IMR-90 (cell line): ENCODE measurements around the gene SMIM44. TPM values are rescaled to one million over a fixed set of nuclear protein-coding genes. Genes with fewer than 3 reads are reported as not detected.

ENCODE experiments used
- ATAC-seq: fragments of 200-7000 bp; cut with Tn5 transposase; 2 replicates; pipeline ENCODE4 v1.9.1; 2020; ENCODE audit warnings: low read depth, mild to moderate bottlenecking, moderate library complexity
- BruUV-seq: library from RNA; stranded (reverse); fragments of 400-500 nt; replicated peaks from 2 replicates; lab custom pipeline; 2021; lab: Mats Ljungman, UMichigan
- CTCF ChIA-PET: fragments of 300-600 bp; formaldehyde crosslinking; extraction: SDS; loops from one replicate; lab custom pipeline; 2021; ENCODE audit warnings: antibody characterized with exemption; lab: Yijun Ruan, JAX
- POLR2A ChIA-PET: fragments of 300-600 bp; sonication (Branson Sonifier 250); formaldehyde crosslinking; loops from one replicate; lab custom pipeline; 2022; ENCODE audit warnings: antibody characterized with exemption; ENCODE audit not compliant: unreplicated experiment; lab: Charles Lee
- DNase-seq: peaks from one replicate; pipeline ENCODE4 v3.0.0; 2013
- H2AFZ ChIP-seq: replicated peaks from 2 replicates; pipeline ENCODE3; 2013; ENCODE audit warnings: low read length, mild to moderate bottlenecking; ENCODE audit not compliant: poor library complexity
- H2AK5ac ChIP-seq: 2 replicates; pipeline ENCODE4 v1.6.1; 2013; ENCODE audit warnings: low read depth, low read length, inconsistent platforms
- H2AK9ac ChIP-seq: replicated peaks from 2 replicates; pipeline ENCODE3; 2013; ENCODE audit warnings: mild to moderate bottlenecking, low read depth, low read length, moderate library complexity; ENCODE audit not compliant: poor library complexity
- H2BK120ac ChIP-seq: 2 replicates; pipeline ENCODE4 v1.6.1; 2013; ENCODE audit warnings: low read depth, low read length, inconsistent platforms
- H2BK15ac ChIP-seq: 3 replicates; pipeline ENCODE4 v1.6.1; 2013; ENCODE audit warnings: low read depth, low read length, inconsistent platforms
- H2BK20ac ChIP-seq: 2 replicates; pipeline ENCODE4 v1.6.1; 2013; ENCODE audit warnings: low read depth, mild to moderate bottlenecking, inconsistent platforms, low read length, moderate library complexity
- H2BK5ac ChIP-seq: 2 replicates; pipeline ENCODE4 v1.6.1; 2013; ENCODE audit warnings: mild to moderate bottlenecking, low read depth, low read length, inconsistent platforms; ENCODE audit not compliant: poor library complexity, severe bottlenecking
- H3K14ac ChIP-seq: replicated peaks from 2 replicates; pipeline ENCODE4 v1.6.1; 2013; ENCODE audit warnings: low read depth, low read length, inconsistent platforms
- H3K18ac ChIP-seq: 2 replicates; pipeline ENCODE4 v1.6.1; 2013; ENCODE audit warnings: low read depth, low read length, control low read depth
- H3K23ac ChIP-seq: 2 replicates; pipeline ENCODE4 v1.6.1; 2013; ENCODE audit warnings: low read depth, low read length, inconsistent platforms
- H3K27ac ChIP-seq: 2 replicates; pipeline ENCODE4 v1.5.1; 2013; ENCODE audit warnings: mild to moderate bottlenecking, control low read depth, low read length; ENCODE audit not compliant: insufficient read depth
- H3K27me3 ChIP-seq: 2 replicates; pipeline ENCODE4 v1.6.1; 2013; ENCODE audit warnings: low read length; ENCODE audit not compliant: control insufficient read depth, insufficient read depth
- H3K36me3 ChIP-seq: 2 replicates; pipeline ENCODE4 v1.6.1; 2013; ENCODE audit warnings: low read length, mixed read lengths; ENCODE audit not compliant: control insufficient read depth, insufficient read depth
- H3K4ac ChIP-seq: 2 replicates; pipeline ENCODE4 v1.6.1; 2013; ENCODE audit warnings: low read depth, low read length, inconsistent platforms
- H3K4me1 ChIP-seq: 2 replicates; pipeline ENCODE4 v1.6.1; 2013; ENCODE audit warnings: low read length, mixed read lengths; ENCODE audit not compliant: control insufficient read depth, insufficient read depth
- H3K4me2 ChIP-seq: 2 replicates; pipeline ENCODE4 v1.6.1; 2013; ENCODE audit warnings: low read depth, mild to moderate bottlenecking, control low read depth, low read length, moderate library complexity
- H3K4me3 ChIP-seq: 2 replicates; pipeline ENCODE4 v1.5.1; 2013; ENCODE audit warnings: low read depth, mild to moderate bottlenecking, control low read depth, low read length, moderate library complexity; ENCODE audit not compliant: insufficient read depth
- H3K56ac ChIP-seq: 2 replicates; pipeline ENCODE4 v1.6.1; 2013; ENCODE audit warnings: low read length, inconsistent platforms; ENCODE audit not compliant: insufficient read depth; ENCODE audit errors: extremely low read depth
- H3K79me1 ChIP-seq, 2 experiments: 2 replicates each; pipeline ENCODE4 v1.6.1; 2013; ENCODE audit warnings: low read length in 2 of 2, inconsistent platforms in 1 of 2, low read depth in 1 of 2
- H3K9ac ChIP-seq: 2 replicates; pipeline ENCODE4 v1.6.1; 2013; ENCODE audit warnings: low read depth, low read length, control low read depth
- H3K9me1 ChIP-seq: 2 replicates; pipeline ENCODE4 v1.6.1; 2013; ENCODE audit warnings: low read length, inconsistent platforms; ENCODE audit not compliant: insufficient read depth
- H3K9me3 ChIP-seq: 2 replicates; pipeline ENCODE4 v1.6.1; 2013; ENCODE audit warnings: low read length; ENCODE audit not compliant: control insufficient read depth, insufficient read depth
- H4K20me1 ChIP-seq: 2 replicates; pipeline ENCODE4 v1.6.1; 2013; ENCODE audit warnings: low read length, inconsistent platforms; ENCODE audit not compliant: insufficient read depth
- H4K5ac ChIP-seq: 2 replicates; pipeline ENCODE4 v1.6.1; 2013; ENCODE audit warnings: mild to moderate bottlenecking, low read depth, low read length, control low read depth
- H4K8ac ChIP-seq, 2 experiments: 2 replicates each; pipeline ENCODE4 v1.6.1; 2013; ENCODE audit warnings: low read depth in 2 of 2, low read length in 2 of 2, control low read depth in 1 of 2, inconsistent platforms in 1 of 2
- H4K91ac ChIP-seq: 2 replicates; pipeline ENCODE4 v1.6.1; 2013; ENCODE audit warnings: low read depth, low read length, inconsistent platforms; ENCODE audit not compliant: insufficient read depth
- BHLHE40 ChIP-seq: fragments of 150-350 bp; IDR thresholded peaks from 2 replicates; pipeline ENCODE4 v1.6.1; 2016; ENCODE audit warnings: mild to moderate bottlenecking, low read depth, low read length
- CTCF ChIP-seq: conservative IDR thresholded peaks from 2 replicates; pipeline ENCODE4 v1.5.1; 2012; ENCODE audit warnings: mild to moderate bottlenecking, low read depth, low read length, improper control_type of control experiment
- FOS ChIP-seq: fragments of 150-350 bp; IDR thresholded peaks from 2 replicates; pipeline ENCODE4 v1.6.1; 2016; ENCODE audit warnings: low read depth, low read length
- MAFK ChIP-seq: IDR thresholded peaks from 2 replicates; pipeline ENCODE4 v1.6.1; 2012; ENCODE audit warnings: low read depth, low read length, improper control_type of control experiment
- MAZ ChIP-seq: IDR thresholded peaks from 2 replicates; pipeline ENCODE4 v1.6.1; 2012; ENCODE audit warnings: low read depth, mild to moderate bottlenecking, low read length, improper control_type of control experiment, moderate library complexity, borderline replicate concordance
- NFE2L2 ChIP-seq: fragments of 150-350 bp; IDR thresholded peaks from 2 replicates; pipeline ENCODE4 v1.6.1; 2016; ENCODE audit warnings: low read depth, mild to moderate bottlenecking, low read length
- RAD21 ChIP-seq: IDR thresholded peaks from 2 replicates; pipeline ENCODE4 v1.6.1; 2012; ENCODE audit warnings: low read length, improper control_type of control experiment
- RCOR1 ChIP-seq: IDR thresholded peaks from 2 replicates; pipeline ENCODE4 v1.6.1; 2012; ENCODE audit warnings: mild to moderate bottlenecking, low read length, improper control_type of control experiment; ENCODE audit not compliant: insufficient replicate concordance
- SMC3 ChIP-seq: fragments of 150-350 bp; IDR thresholded peaks from 2 replicates; pipeline ENCODE4 v1.6.1; 2016; ENCODE audit warnings: low read depth, mild to moderate bottlenecking, antibody characterized with exemption, low read length, moderate library complexity
- WGBS, 2 experiments: methylation state at CpG; one replicate each; pipeline versions ENCODE4 v1.1.5 to v1.1.7; 2013; ENCODE audit warnings: missing lambda C conversion rate in 2 of 2; ENCODE audit not compliant: insufficient read length in 1 of 2; ENCODE audit errors: extremely low coverage in 2 of 2; 5-methylcytosine and 5-hydroxymethylcytosine counted together
- dilution Hi-C: fragments of 300-500 bp; cut with HindIII; formaldehyde crosslinking; loops from one replicate; pipeline ENCODE4 v1.14.3; 2018; ENCODE audit warnings: low sequenced_read_pairs; ENCODE audit not compliant: unreplicated experiment
- in situ Hi-C: fragments of 300-500 bp; cut with MboI; formaldehyde crosslinking; loops from 3 replicates; pipeline ENCODE4 v1.14.3; 2019; ENCODE audit warnings: low sequenced_read_pairs, inconsistent platforms, mixed read lengths
- intact Hi-C: fragments of 100-400 bp; cut with micrococcal nuclease; formaldehyde crosslinking; loops from 2 replicates; pipeline ENCODE4 v1.10.0; 2022
- polyA plus RNA-seq, 3 experiments: library from polyadenylated mRNA; depleted of rRNA; stranded (reverse); fragments of >200 nt; gene quantifications; 2 replicates each; pipeline ENCODE4 v1.2.3, GENCODE V29; 2012; ENCODE audit warnings: low replicate concordance in 1 of 3
- total RNA-seq: library from RNA; depleted of rRNA; stranded (reverse); fragments of >200 nt; gene quantifications from 2 replicates; pipeline ENCODE4 v1.2.3, GENCODE V29; 2012

Gene SMIM44
- total and polyA plus RNA-seq, 2 of the 4 experiments (the other 2 are of a cell fraction) = not detected

GRCh38 chr19:3508771-3509535 is 25.7 kb upstream of the SMIM44 start:
- no peaks in the 10 kb centered on the region for H3K9me3 ChIP-seq
- no peak overlapping the region for H4K5ac ChIP-seq
- no peak overlapping the region for H3K56ac ChIP-seq
- dilution Hi-C loops = no loop called here
- H4K91ac ChIP-seq = no peak overlapping the region; the same call in 1 of the 2 replicates
- TF ChIP-seq NFE2L2 = no peak
- no peak for TF ChIP-seq MAFK
- TF ChIP-seq RAD21 = no peak
- no peak for TF ChIP-seq SMC3
- no peak for TF ChIP-seq MAZ
- TF ChIP-seq FOS = no peak
- no peak for TF ChIP-seq BHLHE40
- TF ChIP-seq RCOR1 = no peak
- no peak for TF ChIP-seq CTCF
- ATAC-seq (no peak), DNase-seq (peak; percentile 30)
- no peak overlapping the region for H2BK5ac ChIP-seq
- no peak overlapping the region; the same call in 1 of the 2 replicates for H3K27ac ChIP-seq
- H3K14ac ChIP-seq = no peak overlapping the region
- H3K4me3 ChIP-seq = no peak overlapping the region
- no peak overlapping the region; the same call in 1 of the 2 replicates for H2BK120ac ChIP-seq
- POLR2A ChIA-PET = no interaction called here
- H2AFZ ChIP-seq = peak overlapping the region; percentile 37
- H3K27me3 ChIP-seq = no peaks in the 10 kb centered on the region
- peaks cover 68% of the 10 kb centered on the region for H4K20me1 ChIP-seq
- H3K4me1 ChIP-seq = peaks cover 19% of the 10 kb centered on the region
- BruUV-seq = no TSS peak
- peaks cover 19% of the 10 kb centered on the region for H3K9me1 ChIP-seq
- H3K4ac ChIP-seq = 0 out of 2 replicates have a peak overlapping the region, but pooled peaks have one; percentile 16
- H3K79me1 ChIP-seq = peaks cover 3 to 80% of the 10 kb centered on the region in 2 experiments; a peak in 3 of 4 replicates
- H2AK9ac ChIP-seq = peak overlapping the region; percentile 89
- H4K8ac ChIP-seq = no peak overlapping the region
- H2AK5ac ChIP-seq = peak overlapping the region; percentile 93
- no peak overlapping the region for H2BK20ac ChIP-seq
- in situ Hi-C loops = no loop called here
- intact Hi-C loops = loop anchor here (5.0 kb wide), 1 partner anchor 118 kb away; the partner anchor contains the start of gene CACTIN
- H3K36me3 ChIP-seq = peaks cover 13% of the 10 kb centered on the region
- no peak overlapping the region for H3K4me2 ChIP-seq
- peak overlapping the region; percentile 43 for H3K23ac ChIP-seq
- H2BK15ac ChIP-seq = no peak overlapping the region
- H3K18ac ChIP-seq = no peak overlapping the region
- 87% methylated on average over 10 of the region's 23 CpGs; no CpG with 5 or more reads in 1 of the 2 experiments for WGBS, 2 experiments
- CTCF ChIA-PET = no interaction called here
- no peak overlapping the region for H3K9ac ChIP-seq
